DOHH2 (cell line): ENCODE measurements around the gene TBX6.

Experiments used
- CTCF ChIP-seq: fragments of 200-600 bp; sonication (generic); IDR thresholded peaks from one replicate; pipeline ENCODE4 v1.5.1; 2014; ENCODE audit warnings: antibody characterized with exemption, mild to moderate bottlenecking, low read depth, low read length; ENCODE audit not compliant: poor library complexity, severe bottlenecking
- EZH2phosphoT487 ChIP-seq: fragments of 200-600 bp; sonication (generic); IDR thresholded peaks from 2 replicates; pipeline ENCODE4 v1.6.1; 2017; ENCODE audit warnings: borderline replicate concordance, mild to moderate bottlenecking, antibody characterized with exemption, low read length, moderate library complexity, mixed read lengths

DNA sequence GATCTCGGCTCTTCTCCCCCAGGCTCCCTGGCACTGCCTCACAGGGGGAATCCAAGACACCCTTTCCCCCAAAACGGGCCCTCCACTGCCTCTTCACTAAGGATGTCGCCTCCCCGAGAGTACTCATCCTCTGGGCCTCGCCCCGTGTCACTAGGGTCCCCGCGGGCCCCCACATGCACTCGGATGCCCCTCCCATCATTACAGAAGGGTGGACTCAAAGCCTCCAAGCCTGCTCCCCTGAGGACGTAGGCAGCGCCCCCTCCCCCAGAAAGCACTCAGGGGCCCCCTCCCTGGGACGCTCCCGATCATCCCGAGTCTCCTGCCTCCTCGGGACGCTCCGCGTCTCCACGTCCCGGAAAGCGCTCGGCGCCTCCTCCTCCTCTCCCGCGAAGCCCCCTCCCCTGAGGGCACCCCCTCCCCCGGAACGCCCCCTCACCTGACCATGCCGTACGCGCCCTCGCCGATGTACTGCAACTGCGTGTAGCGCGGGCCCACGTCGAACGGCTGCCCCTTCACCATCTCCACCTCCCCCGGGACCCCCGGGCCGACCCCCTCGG lies 31.0 kb upstream of the TBX6 start:
- TF ChIP-seq CTCF, result no peak
- TF ChIP-seq EZH2phosphoT487, result no peak
